ENCODE results near the gene PLCB3. TPM values are rescaled to one million over a fixed set of nuclear protein-coding genes. Genes with fewer than 3 reads are reported as not detected.

The PLCB3 gene
- polyA plus RNA-seq, 1 experiment = 30.2 TPM

DNA sequence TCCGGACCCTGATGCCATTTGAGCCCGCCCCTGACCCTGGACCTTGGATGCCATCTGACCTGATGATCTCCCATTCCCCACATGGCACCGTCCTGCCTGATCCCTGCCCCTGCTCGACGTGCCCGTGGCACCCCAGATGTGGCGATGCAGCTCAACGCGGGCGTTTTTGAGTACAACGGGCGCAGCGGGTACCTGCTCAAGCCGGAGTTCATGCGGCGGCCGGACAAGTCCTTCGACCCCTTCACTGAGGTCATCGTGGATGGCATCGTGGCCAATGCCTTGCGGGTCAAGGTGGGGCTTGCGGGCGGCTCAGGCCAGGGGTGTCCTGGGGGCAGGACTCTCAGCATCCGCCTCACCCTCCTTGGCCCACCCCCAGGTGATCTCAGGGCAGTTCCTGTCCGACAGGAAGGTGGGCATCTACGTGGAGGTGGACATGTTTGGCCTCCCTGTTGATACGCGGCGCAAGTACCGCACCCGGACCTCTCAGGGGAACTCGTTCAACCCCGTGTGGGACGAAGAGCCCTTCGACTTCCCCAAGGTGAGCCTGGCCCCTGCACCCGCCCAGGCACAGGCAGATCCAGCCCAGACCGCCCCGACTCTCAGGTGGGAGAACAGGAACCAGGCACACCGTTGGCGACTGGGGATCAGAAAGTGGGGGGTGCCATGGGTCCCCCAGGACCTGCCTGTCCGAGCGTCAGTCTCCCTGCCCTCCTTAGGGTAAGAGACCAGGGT lies 11.1 kb downstream of the PLCB3 start:
- peaks cover 53% of the 10 kb centered on the region for H3K36me3 ChIP-seq (ENCODE audit: control insufficient read depth, insufficient read depth, low read length)
- CTCF ChIA-PET = interaction anchor here (1.0 to 6.5 kb wide), 5 partner anchors 8 to 16 kb away, joined by 3 to 56 read pairs (median 4); partner anchors contain the start of genes PLCB3 and PPP1R14B
- no peak overlapping the region for H3K4me3 ChIP-seq (ENCODE audit: low read depth, low read length)
- H3K27me3 ChIP-seq (ENCODE audit: control insufficient read depth, insufficient read depth, low read length) = no peaks in the 10 kb centered on the region
- POLR2A ChIA-PET = interaction anchor here (0.5 kb wide), 1 partner anchor 493 kb away, joined by 4 read pairs; no protein-coding TSS in a partner anchor
- no peak for TF ChIP-seq CTCF (IDR thresholded peaks at IDR 0.05; ENCODE audit: insufficient read depth, low read depth, low read length)
- DNase-seq (ENCODE audit: low read depth) = no peak

DNA sequence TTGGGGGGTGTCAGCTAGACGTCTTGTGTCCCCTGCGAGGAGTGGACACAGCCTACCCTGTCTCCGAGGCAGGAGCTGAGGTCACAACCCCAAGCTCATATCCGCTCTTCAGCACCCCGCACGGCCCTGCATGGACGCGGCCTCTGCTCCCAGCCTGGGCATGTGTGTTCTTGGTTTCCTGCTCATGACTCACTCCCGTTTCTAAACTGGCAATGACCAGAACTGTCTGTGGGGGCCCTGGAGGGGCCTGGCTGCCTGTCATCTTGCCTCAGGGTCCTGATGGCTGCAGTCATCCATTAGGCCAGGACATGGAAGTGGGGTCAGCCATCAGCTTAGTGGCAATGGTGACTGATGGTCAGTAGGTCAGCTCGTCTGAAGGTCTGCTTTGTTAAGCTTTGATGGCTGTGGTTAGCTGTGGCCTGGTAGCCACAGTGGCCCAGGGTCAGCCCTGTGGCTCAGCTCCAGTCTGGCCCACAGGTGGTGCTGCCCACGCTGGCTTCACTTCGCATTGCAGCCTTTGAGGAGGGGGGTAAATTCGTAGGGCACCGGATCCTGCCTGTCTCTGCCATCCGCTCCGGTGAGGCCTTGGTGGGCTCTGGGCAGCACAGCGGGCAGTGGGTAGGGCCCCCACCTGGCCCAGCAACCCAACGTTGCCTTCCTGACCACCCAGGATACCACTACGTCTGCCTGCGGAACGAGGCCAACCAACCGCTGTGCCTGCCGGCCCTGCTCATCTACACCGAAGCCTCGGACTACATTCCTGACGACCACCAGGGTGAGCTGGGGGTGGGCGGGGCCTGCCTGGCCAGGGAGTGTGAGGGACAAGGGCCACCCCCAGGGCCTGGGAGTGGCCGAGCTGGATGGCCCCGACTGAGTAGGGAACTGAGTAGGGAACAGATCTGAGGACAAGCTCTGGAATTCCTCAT lies 12.0 kb downstream of the PLCB3 start:
- DNase-seq (ENCODE audit: low read depth) = no peak
- POLR2A ChIA-PET = interaction anchor here (0.5 kb wide), 1 partner anchor 494 kb away, joined by 4 read pairs; no protein-coding TSS in a partner anchor
- Histone ChIP-seq H3K4me3 (ENCODE audit: low read depth, low read length) (no peak overlapping the region), H3K36me3 (ENCODE audit: control insufficient read depth, insufficient read depth, low read length) (peaks cover 51% of the 10 kb centered on the region), H3K27me3 (ENCODE audit: control insufficient read depth, insufficient read depth, low read length) (no peaks in the 10 kb centered on the region)
- TF ChIP-seq CTCF (IDR thresholded peaks at IDR 0.05; ENCODE audit: insufficient read depth, low read depth, low read length) = no peak
- CTCF ChIA-PET = interaction anchor here (1.0 to 6.5 kb wide), 7 partner anchors 9 to 41 kb away, joined by 3 to 56 read pairs (median 5); partner anchors contain the start of genes CATSPERZ, ESRRA, PLCB3 and PPP1R14B

- ChIA-PET CTCF (interaction anchor here (1.4 to 6.5 kb wide), 5 partner anchors 10 to 40 kb away, joined by 4 to 56 read pairs (median 6); partner anchors contain the start of genes CATSPERZ, ESRRA, PLCB3 and PPP1R14B), POLR2A (no interaction called here)
- Histone ChIP-seq H3K4me3 (ENCODE audit: low read depth, low read length) (no peak overlapping the region), H3K36me3 (ENCODE audit: control insufficient read depth, insufficient read depth, low read length) (peaks cover 49% of the 10 kb centered on the region), H3K27me3 (ENCODE audit: control insufficient read depth, insufficient read depth, low read length) (no peaks in the 10 kb centered on the region)
- TF ChIP-seq CTCF (IDR thresholded peaks at IDR 0.05; ENCODE audit: insufficient read depth, low read depth, low read length) = no peak
- no peak for DNase-seq (ENCODE audit: low read depth)
Observed at GRCh38 chr11:64263947-64264317, 12.6 kb downstream of the PLCB3 start.

- POLR2A ChIA-PET = no interaction called here
- CTCF ChIA-PET = interaction anchor here (1.4 to 6.5 kb wide), 4 partner anchors 13 to 40 kb away, joined by 4 to 56 read pairs (median 8); partner anchors contain the start of genes CATSPERZ, ESRRA, PLCB3 and PPP1R14B
- Histone ChIP-seq H3K27me3 (ENCODE audit: control insufficient read depth, insufficient read depth, low read length) (no peaks in the 10 kb centered on the region), H3K4me3 (ENCODE audit: low read depth, low read length) (no peak overlapping the region), H3K36me3 (ENCODE audit: control insufficient read depth, insufficient read depth, low read length) (peaks cover 47% of the 10 kb centered on the region)
- no peak for TF ChIP-seq CTCF (IDR thresholded peaks at IDR 0.05; ENCODE audit: insufficient read depth, low read depth, low read length)
- no peak for DNase-seq (ENCODE audit: low read depth)
Observed at GRCh38 chr11:64264371-64264852, 13.1 kb downstream of the PLCB3 start.
